OCI-LY1 (cell line): ENCODE measurements around the gene PECR.

Experiments used
- EZH2 ChIP-seq: fragments of 200-600 bp; sonication (generic), shearing (Covaris generic); IDR thresholded peaks from 2 replicates; pipeline ENCODE4 v1.8.0; 2017; ENCODE audit warnings: borderline replicate concordance, mixed run types, mild to moderate bottlenecking, antibody characterized with exemption, low read length, moderate library complexity, mixed read lengths
- TF ChIP-seq, protein P1 (sequence below): fragments of 200-600 bp; sonication (generic), shearing (Covaris generic); IDR thresholded peaks from 2 replicates; pipeline ENCODE4 v1.5.1; 2017; ENCODE audit warnings: mild to moderate bottlenecking, antibody characterized with exemption, low read length, moderate library complexity, mixed read lengths

DNA sequence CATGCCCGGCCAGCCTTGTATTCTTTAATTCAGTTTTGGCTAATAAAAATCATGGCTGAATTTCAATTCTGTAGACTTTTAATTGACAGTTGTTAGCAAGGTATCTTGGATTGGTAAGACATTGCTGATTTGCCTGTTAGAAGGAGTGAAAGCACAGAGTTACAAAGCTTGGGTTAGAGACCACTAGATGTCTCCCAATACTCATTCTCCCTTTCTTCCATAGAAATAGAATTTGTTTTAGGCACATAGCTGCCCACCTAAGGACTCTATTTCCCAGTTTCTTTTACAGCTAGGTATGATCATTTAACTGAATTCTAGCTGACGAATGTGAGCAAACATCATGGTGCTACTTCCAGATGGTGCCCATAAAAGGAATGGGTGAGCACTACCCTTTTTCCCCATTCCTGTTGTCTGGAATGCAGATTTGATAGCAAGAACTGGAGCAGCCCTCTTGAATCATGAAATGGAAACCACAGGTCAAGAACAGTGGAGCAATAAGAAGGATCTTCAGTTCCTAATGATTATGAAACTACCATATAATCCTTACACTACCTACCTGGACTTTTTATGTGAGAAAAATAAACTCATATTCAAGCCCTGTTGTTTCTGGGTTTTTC is 17.5 kb downstream of the PECR start:
- TF ChIP-seq, protein P1, sequence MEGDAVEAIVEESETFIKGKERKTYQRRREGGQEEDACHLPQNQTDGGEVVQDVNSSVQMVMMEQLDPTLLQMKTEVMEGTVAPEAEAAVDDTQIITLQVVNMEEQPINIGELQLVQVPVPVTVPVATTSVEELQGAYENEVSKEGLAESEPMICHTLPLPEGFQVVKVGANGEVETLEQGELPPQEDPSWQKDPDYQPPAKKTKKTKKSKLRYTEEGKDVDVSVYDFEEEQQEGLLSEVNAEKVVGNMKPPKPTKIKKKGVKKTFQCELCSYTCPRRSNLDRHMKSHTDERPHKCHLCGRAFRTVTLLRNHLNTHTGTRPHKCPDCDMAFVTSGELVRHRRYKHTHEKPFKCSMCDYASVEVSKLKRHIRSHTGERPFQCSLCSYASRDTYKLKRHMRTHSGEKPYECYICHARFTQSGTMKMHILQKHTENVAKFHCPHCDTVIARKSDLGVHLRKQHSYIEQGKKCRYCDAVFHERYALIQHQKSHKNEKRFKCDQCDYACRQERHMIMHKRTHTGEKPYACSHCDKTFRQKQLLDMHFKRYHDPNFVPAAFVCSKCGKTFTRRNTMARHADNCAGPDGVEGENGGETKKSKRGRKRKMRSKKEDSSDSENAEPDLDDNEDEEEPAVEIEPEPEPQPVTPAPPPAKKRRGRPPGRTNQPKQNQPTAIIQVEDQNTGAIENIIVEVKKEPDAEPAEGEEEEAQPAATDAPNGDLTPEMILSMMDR, result peak; percentile 17; the same call in 1 of the 2 replicates
- TF ChIP-seq EZH2, result no peak
